Keratinocyte (primary cell): ENCODE measurements around the gene FAM120A. TPM values are rescaled to one million over a fixed set of nuclear protein-coding genes. Genes with fewer than 3 reads are reported as not detected.
A peak's percentile ranks its signal among the peaks of the same experiment; 100 is the strongest.

ENCODE experiments used
- DNase-seq: peaks from one replicate; pipeline ENCODE4 v3.0.0-alpha.2; 2011; ENCODE audit warnings: low read depth, missing footprints, low spot score
- FAIRE-seq: peaks from 2 replicates; lab custom pipeline; 2011; peaks lifted over from hg19 to GRCh38; lab: Jason Lieb, UNC
- H2AFZ ChIP-seq: 2 replicates; pipeline ENCODE4 v1.6.0; 2012; ENCODE audit warnings: low read length, control low read depth, inconsistent platforms; ENCODE audit not compliant: control insufficient read depth
- H3K27ac ChIP-seq: 2 replicates; pipeline ENCODE4 v1.5.1; 2011; ENCODE audit warnings: low read length; ENCODE audit not compliant: control insufficient read depth, insufficient read depth
- H3K27me3 ChIP-seq: 3 replicates; pipeline ENCODE4 v1.6.0; 2011; ENCODE audit warnings: low read length; ENCODE audit not compliant: control insufficient read depth, insufficient read depth; ENCODE audit errors: extremely low read depth
- H3K36me3 ChIP-seq, 2 experiments: 2 replicates in 1 of 2; 3 replicates in 1 of 2; pipeline ENCODE4 v1.5.1; 2011; ENCODE audit warnings: low read length in 2 of 2, mild to moderate bottlenecking in 1 of 2; ENCODE audit not compliant: control insufficient read depth in 2 of 2, insufficient read depth in 2 of 2; ENCODE audit errors: extremely low read depth in 1 of 2
- H3K4me1 ChIP-seq: 3 replicates; pipeline ENCODE4 v1.5.1; 2011; ENCODE audit warnings: low read length; ENCODE audit not compliant: control insufficient read depth, insufficient read depth; ENCODE audit errors: extremely low read depth
- H3K4me2 ChIP-seq: 3 replicates; pipeline ENCODE4 v1.6.0; 2011; ENCODE audit warnings: low read depth, low read length; ENCODE audit not compliant: control insufficient read depth, insufficient read depth; ENCODE audit errors: extremely low read depth
- H3K4me3 ChIP-seq, 3 experiments: fragments of 200-600 bp in 1 of 3; sonication (generic) in 1 of 3; 2 replicates in 2 of 3; 3 replicates in 1 of 3; pipeline ENCODE4 v1.5.1; 2011 to 2016; ENCODE audit warnings: low read length in 3 of 3, mild to moderate bottlenecking in 3 of 3, control low read depth in 2 of 3, inconsistent platforms in 1 of 3, low read depth in 1 of 3, mixed read lengths in 1 of 3, mixed run types in 1 of 3, moderate library complexity in 1 of 3; ENCODE audit not compliant: control insufficient read depth in 2 of 3, insufficient read depth in 2 of 3; ENCODE audit errors: extremely low read depth in 1 of 3
- H3K79me2 ChIP-seq: 2 replicates; pipeline ENCODE4 v1.6.0; 2012; ENCODE audit warnings: low read length; ENCODE audit not compliant: control insufficient read depth, insufficient read depth
- H3K9ac ChIP-seq: 3 replicates; pipeline ENCODE4 v1.6.0; 2011; ENCODE audit warnings: low read length; ENCODE audit not compliant: control insufficient read depth, insufficient read depth; ENCODE audit errors: extremely low read depth
- H3K9me1 ChIP-seq: 3 replicates; pipeline ENCODE4 v1.6.0; 2011; ENCODE audit warnings: low read length; ENCODE audit not compliant: control insufficient read depth, insufficient read depth; ENCODE audit errors: extremely low read depth
- H3K9me3 ChIP-seq: 2 replicates; pipeline ENCODE4 v1.5.1; 2012; ENCODE audit warnings: low read depth, low read length; ENCODE audit not compliant: control insufficient read depth
- H4K20me1 ChIP-seq: 3 replicates; pipeline ENCODE4 v1.6.0; 2011; ENCODE audit warnings: low read length; ENCODE audit not compliant: control insufficient read depth, insufficient read depth; ENCODE audit errors: extremely low read depth
- EZH2 ChIP-seq: IDR thresholded peaks from one replicate; pipeline ENCODE4 v1.6.1; 2012; ENCODE audit warnings: inconsistent platforms, mild to moderate bottlenecking, low read length, moderate library complexity
- dilution Hi-C: fragments of 300-500 bp; cut with MboI; formaldehyde crosslinking; loops from one replicate; pipeline ENCODE4 v1.7.0; 2020; ENCODE audit warnings: low sequenced_read_pairs; ENCODE audit not compliant: extremely low pct_ligation_motif_present
- polyA plus RNA-seq, 5 experiments: library from polyadenylated mRNA; depleted of rRNA in 3 of 5; stranded (reverse) in 3 of 5; stranded (forward) in 1 of 5; unstranded in 1 of 5; fragments of >200 nt; gene quantifications; 1 replicate in 1 of 5; 2 replicates in 3 of 5; 3 replicates in 1 of 5; pipeline versions ENCODE4 v1.2.1 to v1.2.3, GENCODE V29; 2011 to 2012; ENCODE audit warnings: missing spikeins in 2 of 5, low read depth in 1 of 5, low replicate concordance in 1 of 5
- TF ChIP-seq, protein P1 (sequence below), 3 experiments: IDR thresholded peaks in 1 of 3; conservative IDR thresholded peaks in 1 of 3; optimal IDR thresholded peaks in 1 of 3; 2 replicates in 2 of 3; 3 replicates in 1 of 3; pipeline versions ENCODE3 to v1.5.1; 2011; ENCODE audit warnings: low read length in 3 of 3, mild to moderate bottlenecking in 3 of 3, moderate library complexity in 2 of 3, control low read depth in 1 of 3, inconsistent platforms in 1 of 3; ENCODE audit not compliant: insufficient read depth in 2 of 3; ENCODE audit errors: extremely low read depth in 1 of 3

Gene FAM120A
- polyA plus RNA-seq, 1 donor (not counting 4 experiments of a cell fraction or from before 2014, with no cell fraction given): 79.2 TPM

DNA sequence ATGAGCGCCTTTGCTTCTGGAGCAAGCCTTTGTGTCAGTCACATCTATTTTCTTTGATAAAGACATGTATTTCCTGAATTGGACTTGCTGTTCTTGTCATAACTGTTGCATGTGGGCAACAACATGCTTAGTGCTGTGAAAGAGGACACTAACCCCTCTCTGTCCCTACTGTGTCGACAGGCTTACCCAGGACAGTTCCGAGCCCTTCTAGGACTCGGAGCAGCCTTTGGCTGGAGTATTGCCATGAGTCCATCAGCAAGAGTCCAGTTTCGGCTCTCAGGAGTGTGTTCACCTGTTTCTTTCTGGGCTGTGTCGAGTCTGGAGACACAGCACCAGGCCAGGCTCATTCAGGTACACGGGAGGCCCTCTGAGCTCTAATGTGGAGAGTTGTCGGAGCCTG is 88.8 kb downstream of the FAM120A start:
- Histone ChIP-seq H2AFZ (no peak overlapping the region), H3K36me3 (peaks cover 19 to 21% of the 10 kb centered on the region in 2 experiments), H3K4me3 (no peak overlapping the region), H3K9ac (no peak overlapping the region), H3K9me1 (no peaks in the 10 kb centered on the region), H3K4me1 (peaks cover 24% of the 10 kb centered on the region), H3K79me2 (peaks cover 5% of the 10 kb centered on the region), H4K20me1 (no peaks in the 10 kb centered on the region), H3K27ac (no peak overlapping the region), H3K4me2 (no peak overlapping the region), H3K9me3 (no peaks in the 10 kb centered on the region), H3K27me3 (no peaks in the 10 kb centered on the region)
- DNase-seq (no peak), FAIRE-seq (no peak)
- TF ChIP-seq EZH2: no peak
- TF ChIP-seq, protein P1, sequence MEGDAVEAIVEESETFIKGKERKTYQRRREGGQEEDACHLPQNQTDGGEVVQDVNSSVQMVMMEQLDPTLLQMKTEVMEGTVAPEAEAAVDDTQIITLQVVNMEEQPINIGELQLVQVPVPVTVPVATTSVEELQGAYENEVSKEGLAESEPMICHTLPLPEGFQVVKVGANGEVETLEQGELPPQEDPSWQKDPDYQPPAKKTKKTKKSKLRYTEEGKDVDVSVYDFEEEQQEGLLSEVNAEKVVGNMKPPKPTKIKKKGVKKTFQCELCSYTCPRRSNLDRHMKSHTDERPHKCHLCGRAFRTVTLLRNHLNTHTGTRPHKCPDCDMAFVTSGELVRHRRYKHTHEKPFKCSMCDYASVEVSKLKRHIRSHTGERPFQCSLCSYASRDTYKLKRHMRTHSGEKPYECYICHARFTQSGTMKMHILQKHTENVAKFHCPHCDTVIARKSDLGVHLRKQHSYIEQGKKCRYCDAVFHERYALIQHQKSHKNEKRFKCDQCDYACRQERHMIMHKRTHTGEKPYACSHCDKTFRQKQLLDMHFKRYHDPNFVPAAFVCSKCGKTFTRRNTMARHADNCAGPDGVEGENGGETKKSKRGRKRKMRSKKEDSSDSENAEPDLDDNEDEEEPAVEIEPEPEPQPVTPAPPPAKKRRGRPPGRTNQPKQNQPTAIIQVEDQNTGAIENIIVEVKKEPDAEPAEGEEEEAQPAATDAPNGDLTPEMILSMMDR (optimal IDR thresholded peaks at IDR 0.05 in 1 of 3, IDR thresholded peaks at IDR 0.05 in 1 of 3, conservative IDR thresholded peaks at IDR 0.05 in 1 of 3; ENCODE audit: extremely low read depth in 1 of 3, insufficient read depth in 2 of 3, low read length in 3 of 3): no peak
- dilution Hi-C loops: no loop called here

DNA sequence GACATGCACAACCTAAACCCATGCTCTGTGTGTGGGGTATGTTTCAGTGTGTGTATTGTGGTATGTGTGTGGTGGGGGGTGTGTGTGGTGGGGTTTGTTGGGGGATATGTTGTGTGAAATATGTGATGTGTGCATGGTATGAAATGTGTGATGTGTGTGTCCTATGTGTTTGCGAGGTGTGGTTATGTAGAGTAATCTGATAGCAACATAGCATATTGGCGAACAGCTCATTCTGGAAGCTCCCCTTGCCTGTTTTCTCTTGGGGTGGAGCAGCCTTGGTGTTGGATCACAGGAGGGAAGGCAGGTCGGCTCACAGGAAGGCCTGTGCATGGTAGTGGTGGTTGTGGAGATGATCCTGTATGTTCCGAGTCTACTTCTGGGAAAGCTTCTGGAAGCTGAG is 89.5 kb downstream of the FAM120A start:
- H3K9me1 ChIP-seq: no peaks in the 10 kb centered on the region
- no peak overlapping the region for H3K9ac ChIP-seq
- DNase-seq (no peak), FAIRE-seq (no peak)
- no peak overlapping the region for H3K4me2 ChIP-seq
- peaks cover 19 to 22% of the 10 kb centered on the region in 2 experiments for H3K36me3 ChIP-seq
- peaks cover 5% of the 10 kb centered on the region for H3K79me2 ChIP-seq
- H3K27me3 ChIP-seq: no peaks in the 10 kb centered on the region
- peaks cover 24% of the 10 kb centered on the region for H3K4me1 ChIP-seq
- dilution Hi-C loops: no loop called here
- no peak overlapping the region for H2AFZ ChIP-seq
- H3K4me3 ChIP-seq: no peak overlapping the region
- TF ChIP-seq, protein P1 (optimal IDR thresholded peaks at IDR 0.05 in 1 of 3, IDR thresholded peaks at IDR 0.05 in 1 of 3, conservative IDR thresholded peaks at IDR 0.05 in 1 of 3; ENCODE audit: extremely low read depth in 1 of 3, insufficient read depth in 2 of 3, low read length in 3 of 3): no peak
- H3K9me3 ChIP-seq: no peaks in the 10 kb centered on the region
- no peaks in the 10 kb centered on the region for H4K20me1 ChIP-seq
- H3K27ac ChIP-seq: peak overlapping the region; percentile 16
